ENCODE results near the gene TMEM132E.

Gene TMEM132E

DNA sequence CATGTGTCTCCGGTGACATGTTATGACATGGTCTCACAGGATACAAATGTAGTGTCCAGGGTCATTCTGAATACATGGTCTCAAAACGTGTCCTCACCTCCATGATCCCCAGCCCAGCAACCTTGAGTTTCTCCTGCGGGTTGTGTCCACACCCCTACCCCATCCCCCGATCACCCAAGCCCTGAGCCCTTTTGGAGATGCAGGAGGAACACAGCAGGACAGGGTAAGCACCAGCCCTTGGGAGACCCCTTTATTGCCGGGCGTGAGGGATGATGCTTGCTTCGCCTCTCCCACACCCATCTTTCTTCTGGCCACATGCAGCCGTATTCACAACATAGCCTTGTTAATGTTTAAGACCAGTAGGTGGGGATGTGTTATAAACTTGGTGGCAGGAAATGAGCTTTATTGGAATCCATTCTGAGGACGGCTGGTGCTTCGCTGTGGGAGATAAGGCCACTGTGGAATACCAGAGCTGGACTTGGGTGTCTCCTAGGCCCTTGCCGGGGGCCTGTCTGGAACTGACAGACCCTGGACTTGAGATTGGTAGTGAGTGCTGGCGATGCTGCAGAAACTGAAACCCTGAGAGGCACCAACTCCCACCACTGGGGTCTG lies 5.5 kb downstream of the TMEM132E start:
- peaks cover 8% of the 10 kb centered on the region for H3K4me1 Mint-ChIP-seq
- H3K4me3 Mint-ChIP-seq = no peak overlapping the region
- H3K9me3 Mint-ChIP-seq = no peaks in the 10 kb centered on the region
- H3K36me3 Mint-ChIP-seq (ENCODE audit: low read depth) = no peaks in the 10 kb centered on the region
- H3K27me3 Mint-ChIP-seq (ENCODE audit: low read depth) = peaks cover 92% of the 10 kb centered on the region
- peak overlapping the region in 1 of 3 experiments; percentile 18 for H3K27ac Mint-ChIP-seq
- TF ChIP-seq, protein P1, sequence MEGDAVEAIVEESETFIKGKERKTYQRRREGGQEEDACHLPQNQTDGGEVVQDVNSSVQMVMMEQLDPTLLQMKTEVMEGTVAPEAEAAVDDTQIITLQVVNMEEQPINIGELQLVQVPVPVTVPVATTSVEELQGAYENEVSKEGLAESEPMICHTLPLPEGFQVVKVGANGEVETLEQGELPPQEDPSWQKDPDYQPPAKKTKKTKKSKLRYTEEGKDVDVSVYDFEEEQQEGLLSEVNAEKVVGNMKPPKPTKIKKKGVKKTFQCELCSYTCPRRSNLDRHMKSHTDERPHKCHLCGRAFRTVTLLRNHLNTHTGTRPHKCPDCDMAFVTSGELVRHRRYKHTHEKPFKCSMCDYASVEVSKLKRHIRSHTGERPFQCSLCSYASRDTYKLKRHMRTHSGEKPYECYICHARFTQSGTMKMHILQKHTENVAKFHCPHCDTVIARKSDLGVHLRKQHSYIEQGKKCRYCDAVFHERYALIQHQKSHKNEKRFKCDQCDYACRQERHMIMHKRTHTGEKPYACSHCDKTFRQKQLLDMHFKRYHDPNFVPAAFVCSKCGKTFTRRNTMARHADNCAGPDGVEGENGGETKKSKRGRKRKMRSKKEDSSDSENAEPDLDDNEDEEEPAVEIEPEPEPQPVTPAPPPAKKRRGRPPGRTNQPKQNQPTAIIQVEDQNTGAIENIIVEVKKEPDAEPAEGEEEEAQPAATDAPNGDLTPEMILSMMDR (IDR thresholded peaks at IDR 0.05; ENCODE audit: unreplicated experiment in 3 of 3) = peak; percentile 40 to 48 (median 48)

DNA sequence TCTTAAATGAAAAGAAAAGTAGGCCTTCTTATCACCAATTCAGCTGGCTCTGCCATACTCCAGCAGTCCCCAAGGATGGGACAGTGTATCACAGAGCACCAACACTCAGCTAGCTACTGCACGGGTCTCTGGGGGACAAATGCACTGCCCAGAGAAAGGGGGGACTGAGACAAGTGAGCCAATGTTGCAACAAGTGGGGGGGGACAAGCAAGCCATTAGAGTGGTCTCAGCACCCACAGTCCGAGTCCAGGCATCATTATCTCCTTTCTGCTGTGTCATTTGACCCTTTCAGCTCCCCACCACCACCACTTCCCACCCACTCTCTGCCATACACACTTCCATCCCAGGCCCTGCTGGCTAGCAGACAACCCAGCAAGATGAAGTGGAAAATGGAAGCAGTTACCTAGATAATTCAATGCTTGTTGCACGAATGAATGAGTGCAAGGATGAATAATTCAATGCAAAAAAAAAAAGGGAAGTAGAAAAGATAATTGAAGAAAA lies 7.0 kb downstream of the TMEM132E start:
- no peaks in the 10 kb centered on the region for H3K9me3 Mint-ChIP-seq
- TF ChIP-seq, protein P1 (IDR thresholded peaks at IDR 0.05; ENCODE audit: unreplicated experiment in 3 of 3) = no peak
- no peak overlapping the region for H3K27ac Mint-ChIP-seq
- H3K27me3 Mint-ChIP-seq (ENCODE audit: low read depth) = peaks cover 91% of the 10 kb centered on the region
- peaks cover 5% of the 10 kb centered on the region for H3K4me1 Mint-ChIP-seq
- no peaks in the 10 kb centered on the region for H3K36me3 Mint-ChIP-seq (ENCODE audit: low read depth)
- no peak overlapping the region for H3K4me3 Mint-ChIP-seq

DNA sequence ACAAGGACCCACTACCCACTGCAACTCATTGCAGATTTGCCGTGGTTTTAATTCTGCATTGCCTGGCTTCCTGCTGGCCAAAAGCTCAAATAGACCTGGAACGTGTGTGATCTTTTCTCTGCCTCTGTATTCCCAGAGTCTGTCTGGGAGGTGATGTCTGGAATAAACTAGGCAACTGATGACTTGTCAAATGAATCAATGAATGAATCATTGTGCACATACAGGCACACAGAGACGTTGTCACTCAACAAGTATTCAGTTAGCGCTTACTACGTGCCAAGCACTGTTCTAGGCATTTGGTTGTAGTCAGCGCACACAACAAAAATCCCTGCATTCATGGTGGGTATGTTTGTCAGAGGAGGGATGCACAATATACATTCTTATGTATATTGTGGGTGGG lies 8.9 kb downstream of the TMEM132E start:
- Mint-ChIP-seq H3K27me3 (ENCODE audit: low read depth) (peaks cover 92% of the 10 kb centered on the region), H3K9me3 (no peaks in the 10 kb centered on the region), H3K4me3 (no peak overlapping the region), H3K4me1 (peaks cover 12% of the 10 kb centered on the region), H3K27ac (no peak overlapping the region), H3K36me3 (ENCODE audit: low read depth) (no peaks in the 10 kb centered on the region)
- TF ChIP-seq, protein P1 (IDR thresholded peaks at IDR 0.05; ENCODE audit: unreplicated experiment in 3 of 3) = no peak

DNA sequence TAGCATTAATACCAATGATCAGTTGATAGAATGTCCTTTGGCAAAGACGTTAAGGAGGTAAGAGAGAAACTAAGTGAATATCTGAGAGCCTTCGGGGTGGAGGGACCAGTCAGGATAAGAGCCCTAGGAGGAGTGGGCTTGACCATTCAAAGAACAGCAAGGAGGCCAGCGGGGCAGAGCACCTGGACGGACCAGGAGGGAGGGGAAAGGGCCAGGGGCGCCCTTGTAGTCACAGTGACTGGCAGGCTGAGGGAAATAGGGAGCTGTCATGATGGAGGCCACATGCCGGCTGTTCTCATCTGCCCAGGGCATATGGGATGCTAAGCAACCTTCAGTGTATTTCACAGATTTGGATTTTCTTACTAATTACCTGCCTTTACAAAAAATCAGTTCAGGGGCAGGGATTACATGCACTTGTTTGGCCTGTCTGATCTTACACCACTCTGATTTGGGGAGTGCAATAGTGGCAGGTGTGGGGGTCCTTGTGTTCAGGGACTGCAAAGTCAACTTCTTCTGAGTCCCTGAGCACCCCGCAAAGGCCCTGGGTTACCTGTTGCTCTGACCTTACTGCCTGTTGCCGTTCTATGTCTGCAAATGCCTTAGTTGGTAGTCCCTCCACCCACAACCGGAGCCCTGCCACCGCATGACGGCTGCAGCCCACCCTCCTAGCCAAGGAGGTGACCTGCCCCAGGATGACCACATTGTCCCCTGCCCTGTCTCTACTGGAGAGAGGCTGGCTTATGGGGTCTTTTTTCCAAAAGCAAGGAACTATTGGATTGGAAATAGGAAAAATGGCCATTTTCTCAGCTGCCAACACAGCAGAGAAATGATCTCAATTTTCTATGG lies 10.0 kb downstream of the TMEM132E start:
- peaks cover 12% of the 10 kb centered on the region for H3K4me1 Mint-ChIP-seq
- H3K9me3 Mint-ChIP-seq = no peaks in the 10 kb centered on the region
- H3K27me3 Mint-ChIP-seq (ENCODE audit: low read depth) = peaks cover 92% of the 10 kb centered on the region
- TF ChIP-seq, protein P1 (IDR thresholded peaks at IDR 0.05; ENCODE audit: unreplicated experiment in 3 of 3) = no peak
- H3K27ac Mint-ChIP-seq = no peak overlapping the region
- no peaks in the 10 kb centered on the region for H3K36me3 Mint-ChIP-seq (ENCODE audit: low read depth)
- H3K4me3 Mint-ChIP-seq = no peak overlapping the region

DNA sequence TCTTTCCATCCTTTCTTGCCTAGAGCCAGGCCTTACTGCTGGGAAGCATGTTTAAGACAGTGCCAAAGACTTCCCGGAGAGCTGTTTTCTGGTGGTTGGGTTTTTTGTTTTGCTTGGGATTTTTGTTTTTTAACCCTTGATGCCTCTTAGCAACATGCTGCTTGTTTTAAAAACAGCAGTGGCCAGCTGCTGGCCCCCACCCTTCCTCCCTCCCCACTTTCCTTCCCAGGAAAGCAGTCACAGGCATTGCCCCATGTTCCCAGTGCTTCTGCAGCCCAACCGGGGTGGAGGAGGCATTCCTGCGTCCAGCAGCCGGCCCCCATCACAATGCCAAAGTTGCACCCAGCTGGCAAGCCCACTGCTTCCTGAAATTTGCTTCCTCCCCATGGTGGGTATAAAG lies 12.6 kb downstream of the TMEM132E start:
- peaks cover 77% of the 10 kb centered on the region for H3K27me3 Mint-ChIP-seq (ENCODE audit: low read depth)
- TF ChIP-seq, protein P1 (IDR thresholded peaks at IDR 0.05; ENCODE audit: unreplicated experiment in 3 of 3) = no peak
- H3K4me3 Mint-ChIP-seq = no peak overlapping the region
- no peaks in the 10 kb centered on the region for H3K36me3 Mint-ChIP-seq (ENCODE audit: low read depth)
- no peak overlapping the region for H3K27ac Mint-ChIP-seq
- H3K9me3 Mint-ChIP-seq = no peaks in the 10 kb centered on the region
- peaks cover 15% of the 10 kb centered on the region for H3K4me1 Mint-ChIP-seq

Measured in nephron (organoid).